ENCODE results near the gene LCA5L.

The LCA5L gene

GRCh38 chr21:39367783-39368182 lies 77.8 kb downstream of the LCA5L start:
- no peak overlapping the region for H3K4me3 ChIP-seq (ENCODE audit: severe bottlenecking)
- H3K4me1 ChIP-seq (ENCODE audit: insufficient read depth, poor library complexity, severe bottlenecking) = no peaks in the 10 kb centered on the region
- no peak for TF ChIP-seq CTCF (IDR thresholded peaks at IDR 0.05; ENCODE audit: poor library complexity, severe bottlenecking)
- H3K36me3 ChIP-seq (ENCODE audit: low read depth) = no peaks in the 10 kb centered on the region
- H3K27me3 ChIP-seq (ENCODE audit: insufficient read depth, poor library complexity, severe bottlenecking) = no peaks in the 10 kb centered on the region
- DNase-seq (ENCODE audit: low spot score) (no peak), ATAC-seq (ENCODE audit: low read depth) (no peak)
- H3K9me3 ChIP-seq (ENCODE audit: severe bottlenecking) = no peaks in the 10 kb centered on the region
- no peak overlapping the region for H3K27ac ChIP-seq (ENCODE audit: poor library complexity, severe bottlenecking)

GRCh38 chr21:39366563-39366962 lies 79.0 kb downstream of the LCA5L start:
- Histone ChIP-seq H3K27ac (ENCODE audit: poor library complexity, severe bottlenecking) (no peak overlapping the region), H3K36me3 (ENCODE audit: low read depth) (no peaks in the 10 kb centered on the region), H3K27me3 (ENCODE audit: insufficient read depth, poor library complexity, severe bottlenecking) (no peaks in the 10 kb centered on the region), H3K9me3 (ENCODE audit: severe bottlenecking) (no peaks in the 10 kb centered on the region), H3K4me1 (ENCODE audit: insufficient read depth, poor library complexity, severe bottlenecking) (no peaks in the 10 kb centered on the region), H3K4me3 (ENCODE audit: severe bottlenecking) (no peak overlapping the region)
- no peak for ATAC-seq (ENCODE audit: low read depth)
- TF ChIP-seq CTCF (IDR thresholded peaks at IDR 0.05; ENCODE audit: poor library complexity, severe bottlenecking) = no peak
- DNase-seq (ENCODE audit: low spot score) = no peak

GRCh38 chr21:39364949-39365348 lies 80.6 kb downstream of the LCA5L start:
- H3K27me3 ChIP-seq (ENCODE audit: insufficient read depth, poor library complexity, severe bottlenecking) = no peaks in the 10 kb centered on the region
- DNase-seq (ENCODE audit: low spot score) (no peak), ATAC-seq (ENCODE audit: low read depth) (no peak)
- no peaks in the 10 kb centered on the region for H3K9me3 ChIP-seq (ENCODE audit: severe bottlenecking)
- no peaks in the 10 kb centered on the region for H3K4me1 ChIP-seq (ENCODE audit: insufficient read depth, poor library complexity, severe bottlenecking)
- TF ChIP-seq CTCF (IDR thresholded peaks at IDR 0.05; ENCODE audit: poor library complexity, severe bottlenecking) = no peak
- H3K36me3 ChIP-seq (ENCODE audit: low read depth) = no peaks in the 10 kb centered on the region
- no peak overlapping the region for H3K27ac ChIP-seq (ENCODE audit: poor library complexity, severe bottlenecking)
- no peak overlapping the region for H3K4me3 ChIP-seq (ENCODE audit: severe bottlenecking)

- Histone ChIP-seq H3K4me1 (ENCODE audit: insufficient read depth, poor library complexity, severe bottlenecking) (no peaks in the 10 kb centered on the region), H3K9me3 (ENCODE audit: severe bottlenecking) (no peaks in the 10 kb centered on the region), H3K27ac (ENCODE audit: poor library complexity, severe bottlenecking) (no peak overlapping the region), H3K4me3 (ENCODE audit: severe bottlenecking) (no peak overlapping the region), H3K27me3 (ENCODE audit: insufficient read depth, poor library complexity, severe bottlenecking) (no peaks in the 10 kb centered on the region), H3K36me3 (ENCODE audit: low read depth) (no peaks in the 10 kb centered on the region)
- no peak for TF ChIP-seq CTCF (IDR thresholded peaks at IDR 0.05; ENCODE audit: poor library complexity, severe bottlenecking)
- ATAC-seq (ENCODE audit: low read depth) (no peak), DNase-seq (ENCODE audit: low spot score) (no peak)
Observed at GRCh38 chr21:39363607-39364555, 81.7 kb downstream of the LCA5L start.

GRCh38 chr21:39362733-39363132 lies 82.8 kb downstream of the LCA5L start:
- DNase-seq (ENCODE audit: low spot score) (no peak), ATAC-seq (ENCODE audit: low read depth) (no peak)
- no peak overlapping the region for H3K27ac ChIP-seq (ENCODE audit: poor library complexity, severe bottlenecking)
- no peaks in the 10 kb centered on the region for H3K27me3 ChIP-seq (ENCODE audit: insufficient read depth, poor library complexity, severe bottlenecking)
- H3K4me3 ChIP-seq (ENCODE audit: severe bottlenecking) = no peak overlapping the region
- no peaks in the 10 kb centered on the region for H3K36me3 ChIP-seq (ENCODE audit: low read depth)
- H3K4me1 ChIP-seq (ENCODE audit: insufficient read depth, poor library complexity, severe bottlenecking) = no peaks in the 10 kb centered on the region
- no peaks in the 10 kb centered on the region for H3K9me3 ChIP-seq (ENCODE audit: severe bottlenecking)
- TF ChIP-seq CTCF (IDR thresholded peaks at IDR 0.05; ENCODE audit: poor library complexity, severe bottlenecking) = no peak

Measured in RWPE2 (cell line).